ENCODE data around the gene NUDT8. TPM values are rescaled to one million over a fixed set of nuclear protein-coding genes. Genes with fewer than 3 reads are reported as not detected.
"Not testable (repeated sequence)": the region's sequence is repeated elsewhere in the genome, so short reads cannot be mapped to it uniquely, and the experiment has no call there.

NUDT8 gene
- total RNA-seq, 1 donor from 2014 or later = 6.2 TPM

- H3K36me3 Mint-ChIP-seq = no peaks in the 10 kb centered on the region
- TF ChIP-seq, protein P1, sequence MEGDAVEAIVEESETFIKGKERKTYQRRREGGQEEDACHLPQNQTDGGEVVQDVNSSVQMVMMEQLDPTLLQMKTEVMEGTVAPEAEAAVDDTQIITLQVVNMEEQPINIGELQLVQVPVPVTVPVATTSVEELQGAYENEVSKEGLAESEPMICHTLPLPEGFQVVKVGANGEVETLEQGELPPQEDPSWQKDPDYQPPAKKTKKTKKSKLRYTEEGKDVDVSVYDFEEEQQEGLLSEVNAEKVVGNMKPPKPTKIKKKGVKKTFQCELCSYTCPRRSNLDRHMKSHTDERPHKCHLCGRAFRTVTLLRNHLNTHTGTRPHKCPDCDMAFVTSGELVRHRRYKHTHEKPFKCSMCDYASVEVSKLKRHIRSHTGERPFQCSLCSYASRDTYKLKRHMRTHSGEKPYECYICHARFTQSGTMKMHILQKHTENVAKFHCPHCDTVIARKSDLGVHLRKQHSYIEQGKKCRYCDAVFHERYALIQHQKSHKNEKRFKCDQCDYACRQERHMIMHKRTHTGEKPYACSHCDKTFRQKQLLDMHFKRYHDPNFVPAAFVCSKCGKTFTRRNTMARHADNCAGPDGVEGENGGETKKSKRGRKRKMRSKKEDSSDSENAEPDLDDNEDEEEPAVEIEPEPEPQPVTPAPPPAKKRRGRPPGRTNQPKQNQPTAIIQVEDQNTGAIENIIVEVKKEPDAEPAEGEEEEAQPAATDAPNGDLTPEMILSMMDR (IDR thresholded peaks at IDR 0.05; ENCODE audit: unreplicated experiment) = no peak
- peaks cover 9% of the 10 kb centered on the region for H3K4me1 Mint-ChIP-seq
- no peak for DNase-seq (ENCODE audit: low spot score in 2 of 2, unreplicated experiment in 2 of 2)
- peak overlapping the region; percentile 85 for H3K4me3 Mint-ChIP-seq
- H3K9me3 Mint-ChIP-seq = peaks cover 4% of the 10 kb centered on the region
- peak overlapping the region; percentile 76 for H3K27ac Mint-ChIP-seq
- H3K27me3 Mint-ChIP-seq (ENCODE audit: low read depth) = no peaks in the 10 kb centered on the region
Measured at GRCh38 chr11:67606093-67606491, 23.6 kb downstream of the NUDT8 start.

DNA sequence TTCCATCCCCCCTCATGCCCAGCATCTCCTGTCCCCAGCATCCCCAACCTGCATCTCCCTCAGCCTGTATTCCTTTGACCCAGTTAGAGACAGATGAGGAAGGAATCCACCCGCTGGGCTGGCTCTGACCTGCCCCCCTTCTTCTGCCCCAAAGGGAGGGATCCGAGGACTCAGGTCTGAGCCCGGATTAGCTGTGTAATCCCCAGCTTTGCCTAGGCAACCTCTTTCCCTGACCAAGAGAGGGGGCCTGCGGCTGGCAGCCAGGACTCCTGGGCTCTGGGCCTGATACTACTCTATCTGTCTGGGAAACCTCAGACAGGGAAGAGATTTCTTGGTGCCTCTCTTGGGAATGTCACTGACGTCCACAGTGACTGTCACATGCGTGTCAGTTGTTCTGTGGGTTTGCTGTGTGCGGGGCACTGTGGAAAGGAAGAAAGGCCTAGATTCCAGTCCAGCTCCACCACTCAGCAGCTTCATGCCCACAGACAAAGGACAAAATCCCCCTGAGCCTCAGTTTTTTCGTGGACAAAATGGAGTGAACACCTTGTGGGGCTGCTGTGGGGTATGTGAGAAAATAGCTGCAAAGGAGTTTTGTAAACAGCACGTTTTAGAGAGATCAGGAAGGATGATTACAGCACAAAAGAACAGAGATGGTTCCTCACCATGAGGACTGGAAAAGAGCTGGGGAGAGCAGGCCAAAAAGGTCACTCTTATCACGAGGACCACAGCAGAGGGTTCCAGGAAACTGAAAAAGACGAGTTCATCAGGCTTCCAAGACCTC is 24.3 kb downstream of the NUDT8 start:
- H3K4me3 Mint-ChIP-seq = peak overlapping the region; percentile 62
- no peak for DNase-seq (ENCODE audit: low spot score in 2 of 2, unreplicated experiment in 2 of 2)
- H3K36me3 Mint-ChIP-seq = no peaks in the 10 kb centered on the region
- peaks cover 2% of the 10 kb centered on the region for H3K27me3 Mint-ChIP-seq (ENCODE audit: low read depth)
- H3K9me3 Mint-ChIP-seq = peaks cover 4% of the 10 kb centered on the region
- H3K4me1 Mint-ChIP-seq = peaks cover 9% of the 10 kb centered on the region
- TF ChIP-seq, protein P1 (IDR thresholded peaks at IDR 0.05; ENCODE audit: unreplicated experiment) = no peak
- H3K27ac Mint-ChIP-seq = peak overlapping the region; percentile 10

DNA sequence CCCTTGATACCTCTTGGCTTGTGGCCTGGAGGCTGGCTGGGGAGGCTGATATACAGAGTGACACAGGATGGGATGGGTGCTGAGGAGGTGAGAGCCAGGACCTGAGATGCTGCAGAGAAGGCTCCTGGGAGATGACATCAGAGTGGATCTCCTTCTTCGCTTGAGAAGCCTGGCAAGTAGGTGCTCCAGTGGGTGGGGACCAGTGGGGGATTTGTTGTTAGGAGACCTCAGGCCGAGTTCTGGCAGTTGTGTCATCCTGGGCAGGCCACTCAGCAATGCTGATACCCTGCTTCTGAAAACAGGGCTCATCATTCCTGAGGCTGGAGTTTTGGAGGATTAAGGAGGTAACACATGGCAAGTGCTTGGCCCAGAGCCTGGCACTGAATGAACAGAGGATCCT is 24.9 kb downstream of the NUDT8 start:
- no peak for DNase-seq (ENCODE audit: low spot score in 2 of 2, unreplicated experiment in 2 of 2)
- TF ChIP-seq, protein P1 (IDR thresholded peaks at IDR 0.05; ENCODE audit: unreplicated experiment) = no peak
- H3K27me3 Mint-ChIP-seq (ENCODE audit: low read depth) = peaks cover 2% of the 10 kb centered on the region
- no peak overlapping the region for H3K27ac Mint-ChIP-seq
- no peaks in the 10 kb centered on the region for H3K36me3 Mint-ChIP-seq
- H3K4me3 Mint-ChIP-seq = no peak overlapping the region
- peaks cover 4% of the 10 kb centered on the region for H3K9me3 Mint-ChIP-seq
- H3K4me1 Mint-ChIP-seq = peaks cover 9% of the 10 kb centered on the region

DNA sequence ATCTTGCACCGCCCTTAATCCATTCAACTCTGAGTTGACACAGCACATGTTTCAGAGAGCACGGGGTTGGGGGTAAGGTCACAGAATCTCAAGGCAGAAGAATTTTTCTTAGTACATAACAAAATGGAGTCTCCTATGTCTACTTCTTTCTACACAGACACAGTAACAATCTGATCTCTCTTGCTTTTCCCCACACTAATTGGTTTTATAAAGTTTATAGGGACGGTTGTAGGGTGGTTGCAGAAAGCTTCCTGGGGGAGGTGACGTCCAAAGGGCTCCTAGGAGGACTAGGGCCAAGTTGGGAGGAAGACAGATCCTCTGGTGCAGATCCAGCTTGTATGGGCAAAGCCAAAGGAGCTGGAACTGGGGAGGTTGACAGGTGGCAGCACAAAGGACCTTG is 25.6 kb downstream of the NUDT8 start:
- not testable (repeated sequence) for H3K36me3 Mint-ChIP-seq; H3K27me3 Mint-ChIP-seq (ENCODE audit: low read depth); DNase-seq (ENCODE audit: low spot score in 2 of 2, unreplicated experiment in 2 of 2); H3K27ac Mint-ChIP-seq; H3K4me1 Mint-ChIP-seq; H3K9me3 Mint-ChIP-seq
- peak overlapping the region; percentile 10 for H3K4me3 Mint-ChIP-seq

GRCh38 chr11:67601098-67601497 is 28.6 kb downstream of the NUDT8 start:
- Mint-ChIP-seq H3K27ac (no peak overlapping the region), H3K36me3 (no peaks in the 10 kb centered on the region), H3K27me3 (ENCODE audit: low read depth) (peaks cover 2% of the 10 kb centered on the region), H3K4me3 (no peak overlapping the region), H3K9me3 (peaks cover 8% of the 10 kb centered on the region), H3K4me1 (peaks cover 3% of the 10 kb centered on the region)
- no peak for DNase-seq (ENCODE audit: low spot score in 2 of 2, unreplicated experiment in 2 of 2)
- TF ChIP-seq, protein P1 (IDR thresholded peaks at IDR 0.05; ENCODE audit: unreplicated experiment) = no peak

- TF ChIP-seq, protein P1 (IDR thresholded peaks at IDR 0.05; ENCODE audit: unreplicated experiment) = no peak
- no peaks in the 10 kb centered on the region for H3K36me3 Mint-ChIP-seq
- peaks cover 2% of the 10 kb centered on the region for H3K27me3 Mint-ChIP-seq (ENCODE audit: low read depth)
- no peak for DNase-seq (ENCODE audit: low spot score in 2 of 2, unreplicated experiment in 2 of 2)
- H3K4me3 Mint-ChIP-seq = no peak overlapping the region
- no peaks in the 10 kb centered on the region for H3K4me1 Mint-ChIP-seq
- no peak overlapping the region for H3K27ac Mint-ChIP-seq
- peaks cover 8% of the 10 kb centered on the region for H3K9me3 Mint-ChIP-seq
Measured at GRCh38 chr11:67600324-67601029, 29.3 kb downstream of the NUDT8 start.

All from mesothelial cell of epicardium (in vitro differentiated cells).